HG03060 (cell line): Measurements from ENCODE around the gene DNLZ.
A peak's percentile ranks its signal among the peaks of the same experiment; 100 is the strongest.

Source experiments
- ATAC-seq: cut with Tn5 transposase; IDR thresholded peaks from one replicate; pipeline ENCODE4 v1.9.1; 2021; ENCODE audit warnings: low read depth, moderate number of reproducible peaks; ENCODE audit not compliant: unreplicated experiment

The DNLZ gene

DNA sequence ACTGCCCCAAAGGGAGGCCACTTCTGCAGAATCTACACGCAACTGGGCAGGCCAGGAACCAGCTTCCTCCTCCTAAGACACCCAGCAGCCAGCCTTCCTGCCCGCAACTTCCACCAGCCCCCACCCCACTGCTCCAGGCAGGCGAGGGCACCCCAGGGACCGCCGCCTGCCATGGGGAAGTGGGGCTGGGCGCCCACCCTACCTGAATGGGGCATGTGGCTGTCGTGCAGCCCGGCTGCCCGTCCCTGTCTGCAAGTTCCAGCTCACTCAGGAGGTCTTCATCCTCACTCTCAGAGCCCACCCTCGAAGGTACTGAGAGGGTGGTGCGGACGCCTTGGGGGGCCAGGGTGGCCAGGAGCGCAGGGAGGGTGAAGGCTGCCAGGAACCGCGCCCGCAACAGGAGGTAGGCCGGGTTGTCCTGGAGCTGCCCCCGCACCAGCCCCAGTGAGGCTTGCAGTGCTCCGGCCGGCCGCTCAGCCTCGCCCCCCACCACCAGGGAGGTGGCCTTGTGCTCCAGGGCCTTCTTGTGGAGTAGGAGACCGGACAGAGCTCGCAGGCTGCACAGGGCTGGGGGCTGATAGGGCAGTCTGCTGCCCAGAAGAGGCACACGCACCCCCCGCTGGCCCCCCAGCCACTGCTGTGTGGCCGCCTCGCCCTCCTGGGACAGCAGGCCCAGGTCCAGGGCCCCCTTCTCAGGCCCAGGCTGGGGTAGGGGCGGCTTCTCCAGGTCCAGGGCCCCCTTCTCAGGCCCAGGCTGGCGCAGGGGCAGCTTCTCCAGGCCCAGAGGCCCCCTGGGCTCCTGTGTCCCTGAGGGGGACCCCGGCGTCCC lies 14.0 kb upstream of the DNLZ start:
- ATAC-seq: no peak

DNA sequence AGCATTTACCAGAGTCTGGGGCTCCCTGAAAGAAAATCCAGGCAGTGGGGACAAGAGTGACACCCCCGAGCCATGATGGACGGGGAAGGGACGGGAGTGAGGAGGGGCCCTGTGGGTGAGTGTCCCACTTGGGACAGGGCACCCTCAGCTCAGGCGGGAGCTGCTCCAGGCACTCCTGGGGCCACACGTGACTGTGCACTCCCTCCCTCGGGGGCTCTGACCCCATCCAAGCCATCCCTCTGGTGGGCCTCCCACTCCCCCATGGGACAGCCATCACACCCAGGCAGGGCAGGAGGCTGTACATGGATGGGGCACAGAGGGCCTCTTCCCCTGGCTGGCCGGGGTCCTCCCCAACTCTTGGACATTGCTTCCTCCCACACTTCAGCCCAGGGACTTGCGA lies 12.9 kb upstream of the DNLZ start:
- ATAC-seq: no peak

DNA sequence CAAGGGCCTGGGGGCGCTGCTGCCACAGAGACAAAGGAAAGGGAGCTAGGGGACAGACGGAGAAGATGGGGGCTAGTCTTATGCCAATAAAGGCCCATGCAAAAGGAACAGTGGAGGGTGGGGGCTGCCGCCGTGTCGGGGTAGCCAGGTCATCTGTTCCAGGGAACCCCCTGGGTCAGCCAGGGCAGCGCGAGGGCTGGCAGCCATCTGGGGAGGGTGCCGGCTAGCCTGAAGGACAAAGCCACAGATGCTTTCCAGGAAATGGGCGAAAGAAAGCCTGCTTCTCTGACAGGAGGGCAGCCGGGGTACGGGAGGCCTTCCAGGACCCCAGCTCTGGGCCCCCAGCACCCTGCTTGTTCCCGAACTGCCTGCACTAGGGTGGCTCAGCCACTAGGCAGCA lies 11.6 kb upstream of the DNLZ start:
- no peak for ATAC-seq

DNA sequence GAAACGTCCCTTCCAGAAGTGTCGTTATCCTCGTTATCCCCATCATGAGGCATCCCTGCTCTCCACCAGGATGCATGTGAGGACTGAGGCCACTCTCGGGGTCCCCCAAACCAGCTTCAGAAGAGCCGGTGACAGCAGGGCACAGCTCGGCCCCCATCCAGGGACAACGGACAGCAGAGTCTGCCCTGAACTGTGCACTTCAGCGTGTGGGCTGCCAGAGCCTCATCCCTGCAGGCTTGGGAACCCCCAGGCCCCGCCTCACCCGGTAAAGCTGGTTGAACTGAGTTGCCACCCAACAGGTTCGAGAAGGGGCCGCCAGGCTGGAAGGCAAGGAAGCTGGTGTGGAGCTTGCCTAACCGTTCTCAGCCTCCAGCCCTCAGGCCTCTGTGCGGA lies 10.6 kb upstream of the DNLZ start:
- no peak for ATAC-seq

DNA sequence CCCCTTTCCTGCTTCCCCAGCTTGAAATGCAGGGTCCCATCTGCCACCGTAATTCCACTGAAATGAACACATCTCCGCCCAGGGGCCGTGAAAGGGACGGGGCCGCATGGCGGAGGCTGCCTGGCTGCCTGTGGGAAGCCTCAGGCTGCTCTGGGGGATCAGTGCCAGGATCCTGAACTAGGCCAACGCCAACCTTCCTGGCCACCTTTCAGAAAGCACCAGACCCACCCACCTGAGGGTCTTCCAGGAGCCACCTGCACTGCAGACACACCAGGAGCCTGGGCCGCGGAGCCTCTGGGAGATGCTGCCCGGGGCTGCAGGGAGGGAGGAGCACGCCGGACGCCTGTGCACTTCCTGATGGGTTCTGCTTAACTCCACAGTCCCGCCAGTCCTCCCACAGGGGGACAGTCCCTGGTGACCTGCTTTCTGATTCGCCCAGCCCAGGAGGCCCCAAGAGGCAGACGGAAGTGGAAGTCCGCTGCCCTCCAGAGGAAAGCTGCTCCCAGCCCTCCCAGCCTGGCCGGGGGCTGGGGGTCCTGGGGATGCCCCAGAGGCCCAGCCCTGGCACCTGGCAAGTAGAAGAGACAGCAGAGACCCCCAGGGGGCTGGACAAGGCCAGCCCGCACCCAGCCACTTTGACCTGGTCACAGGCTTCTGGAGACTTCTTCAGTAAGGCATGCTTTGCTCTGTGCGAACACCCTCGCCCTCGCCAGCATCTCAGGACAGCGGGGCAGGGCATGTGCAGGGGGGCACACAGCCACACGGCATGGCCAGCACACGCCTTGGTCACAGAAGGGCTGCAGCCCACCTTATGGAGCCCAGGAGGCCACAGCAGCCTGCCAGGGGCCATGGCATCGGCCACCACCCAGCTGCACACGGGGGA lies 10.0 kb upstream of the DNLZ start, which contains the start of gene CARD9:
TSS of gene CARD9 (minus strand) at position 370 of the 883 bp plus-strand sequence. CDS start 1,591 bp downstream, outside the sequence.
- ATAC-seq: no peak

DNA sequence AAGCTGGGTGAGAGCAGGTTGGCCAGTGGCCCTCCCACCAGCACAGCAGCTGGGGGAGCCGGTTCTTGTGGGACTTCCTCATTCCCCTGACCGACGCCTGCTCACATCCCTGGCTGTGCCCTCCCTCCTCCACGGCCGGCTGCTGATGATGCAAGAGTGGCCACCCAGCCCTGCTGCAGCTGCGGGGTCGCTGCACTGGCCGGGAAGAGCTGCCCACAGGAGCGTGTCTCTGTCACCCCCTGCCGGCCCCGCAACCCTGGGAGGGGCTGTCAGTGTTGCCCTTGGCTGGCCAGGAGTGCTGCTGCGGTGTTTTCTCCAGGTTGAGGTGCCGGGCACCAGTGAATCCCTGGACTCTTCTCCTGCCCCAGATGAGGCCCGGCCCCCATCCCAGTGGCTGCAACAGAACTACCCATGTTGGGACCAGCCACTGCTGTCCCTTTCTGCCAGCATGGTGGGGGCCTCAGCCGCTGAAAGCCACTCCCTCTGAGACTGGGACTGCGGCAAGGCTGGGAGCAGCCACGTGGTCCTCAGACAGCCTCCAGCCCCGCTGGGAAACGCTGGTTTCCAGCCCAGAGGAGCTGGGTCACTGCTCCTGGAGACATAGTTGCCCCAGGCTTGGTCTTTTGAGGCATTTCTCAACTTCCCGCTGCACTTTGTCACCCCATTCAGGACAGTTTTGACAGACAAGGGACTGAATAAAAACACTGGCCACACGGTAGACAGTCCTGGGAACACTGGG lies 9.2 kb upstream of the DNLZ start:
- ATAC-seq: no peak

DNA sequence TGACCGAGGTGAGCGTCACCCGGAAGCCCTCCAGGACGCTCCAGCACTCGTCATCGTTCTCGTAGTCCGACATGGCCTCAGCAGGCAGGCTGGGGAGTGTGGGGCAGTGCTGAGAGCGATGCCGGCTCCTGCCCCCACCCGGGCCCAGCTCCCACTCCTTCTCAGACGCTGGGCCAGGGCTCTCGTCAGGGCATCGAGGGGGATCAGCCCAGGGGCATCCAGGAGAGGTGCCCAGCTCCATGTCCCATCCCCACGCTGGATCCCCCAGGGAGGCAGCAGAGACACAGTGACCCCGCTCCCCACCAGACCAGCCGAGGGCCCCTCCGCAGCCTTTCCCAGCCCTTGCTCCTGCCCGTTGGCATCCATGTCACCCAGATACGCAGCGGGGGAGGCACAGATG lies 8.5 kb upstream of the DNLZ start:
- ATAC-seq: no peak

DNA sequence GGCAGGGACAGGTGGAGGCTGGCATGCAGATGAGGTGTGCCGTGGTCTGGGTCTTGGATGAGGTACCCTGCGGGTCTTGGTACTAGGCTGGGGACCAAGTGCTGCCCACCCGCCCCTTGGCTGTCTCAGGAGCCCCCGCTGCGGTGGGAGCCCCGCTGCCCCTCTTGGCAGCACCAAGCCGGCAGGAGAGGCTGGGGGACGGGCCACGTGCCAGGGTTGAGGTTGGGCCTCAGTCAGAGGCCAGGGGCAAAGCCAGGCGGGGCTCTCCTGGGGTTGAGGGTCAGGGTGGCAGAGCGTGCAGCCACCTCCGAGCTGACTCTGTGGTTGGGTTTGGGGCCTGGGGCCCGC lies 8.0 kb upstream of the DNLZ start:
- no peak for ATAC-seq

DNA sequence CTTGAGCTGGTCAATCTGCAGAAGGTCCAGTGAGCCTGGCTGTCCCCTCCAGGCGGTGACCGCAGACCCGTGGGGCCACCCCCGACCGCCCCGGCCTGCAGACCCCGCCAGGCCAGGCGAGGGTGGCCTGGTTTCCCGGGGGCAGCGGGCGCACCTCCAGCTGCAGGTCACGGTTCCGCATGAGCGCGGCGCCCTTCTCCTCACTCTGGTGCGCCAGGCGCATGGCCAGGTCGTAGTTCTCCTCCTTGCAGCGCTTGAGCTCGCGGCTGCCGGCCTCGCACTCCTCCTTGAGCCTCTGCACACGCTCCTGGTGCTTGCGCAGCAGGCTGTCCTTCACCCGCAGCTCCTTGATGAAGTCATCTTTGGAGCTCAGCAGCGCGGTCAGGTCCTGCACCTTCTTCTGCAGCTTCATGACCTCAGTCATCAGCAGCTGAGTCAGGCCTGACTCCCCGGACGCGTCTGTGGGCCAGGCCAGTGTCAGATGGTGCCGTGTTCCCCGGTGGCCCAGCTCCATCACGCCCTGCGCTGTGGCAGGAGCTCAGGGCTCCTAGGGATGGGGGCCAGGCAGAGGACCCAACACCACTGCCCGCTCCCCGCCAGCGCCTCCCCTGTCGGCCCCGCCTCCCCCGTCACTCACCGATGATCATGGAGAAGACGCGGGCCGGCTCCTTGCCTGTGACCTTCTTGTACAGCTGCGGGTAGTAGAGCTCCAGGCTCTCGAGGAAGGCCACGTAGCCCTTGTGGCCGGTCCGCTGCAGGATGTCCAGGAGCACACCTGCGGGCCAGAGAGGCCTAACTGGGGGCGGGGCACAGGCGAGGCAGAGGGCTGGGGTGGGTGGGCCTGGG lies 7.4 kb upstream of the DNLZ start:
- no peak for ATAC-seq

DNA sequence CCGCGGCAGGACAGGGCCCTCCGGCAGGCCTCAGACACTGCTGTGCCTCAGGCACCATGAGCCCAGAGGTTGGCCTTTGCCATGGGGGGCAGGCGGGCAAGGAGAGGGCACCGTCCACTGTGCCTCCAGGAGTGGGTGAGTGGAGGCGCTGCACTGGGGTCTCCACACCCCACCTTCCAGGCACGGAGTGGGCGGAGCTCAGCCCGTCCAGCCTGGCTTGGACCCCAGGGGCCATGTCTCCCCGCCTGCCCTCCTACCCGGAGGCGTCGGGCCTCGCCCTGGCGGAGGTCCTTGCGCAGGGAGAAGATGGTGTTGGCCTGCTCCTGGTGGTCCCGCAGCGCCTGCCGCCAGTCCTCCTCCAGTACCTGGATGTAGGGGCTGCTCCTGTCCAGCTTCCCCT lies 6.5 kb upstream of the DNLZ start:
- no peak for ATAC-seq

DNA sequence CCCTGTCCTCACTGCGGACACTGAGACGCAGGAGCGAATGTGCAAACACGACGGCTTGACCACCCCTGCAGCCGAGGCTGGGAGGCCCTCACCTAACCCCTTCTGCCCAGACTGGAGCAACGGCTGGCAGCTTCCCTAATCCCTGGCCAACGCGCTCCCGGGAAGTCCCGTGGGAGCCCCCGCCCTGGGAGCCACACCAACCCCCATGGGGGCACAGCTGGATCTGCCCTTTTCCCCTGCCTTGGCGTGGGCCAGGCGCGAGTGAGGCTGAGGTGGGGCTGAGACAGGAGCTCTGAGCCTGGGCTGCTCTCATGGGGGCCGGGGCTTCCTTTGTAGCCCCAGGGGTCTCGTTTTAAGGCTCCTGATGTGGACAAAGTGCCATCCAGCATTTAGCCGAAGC lies 4.6 kb upstream of the DNLZ start:
- no peak for ATAC-seq

DNA sequence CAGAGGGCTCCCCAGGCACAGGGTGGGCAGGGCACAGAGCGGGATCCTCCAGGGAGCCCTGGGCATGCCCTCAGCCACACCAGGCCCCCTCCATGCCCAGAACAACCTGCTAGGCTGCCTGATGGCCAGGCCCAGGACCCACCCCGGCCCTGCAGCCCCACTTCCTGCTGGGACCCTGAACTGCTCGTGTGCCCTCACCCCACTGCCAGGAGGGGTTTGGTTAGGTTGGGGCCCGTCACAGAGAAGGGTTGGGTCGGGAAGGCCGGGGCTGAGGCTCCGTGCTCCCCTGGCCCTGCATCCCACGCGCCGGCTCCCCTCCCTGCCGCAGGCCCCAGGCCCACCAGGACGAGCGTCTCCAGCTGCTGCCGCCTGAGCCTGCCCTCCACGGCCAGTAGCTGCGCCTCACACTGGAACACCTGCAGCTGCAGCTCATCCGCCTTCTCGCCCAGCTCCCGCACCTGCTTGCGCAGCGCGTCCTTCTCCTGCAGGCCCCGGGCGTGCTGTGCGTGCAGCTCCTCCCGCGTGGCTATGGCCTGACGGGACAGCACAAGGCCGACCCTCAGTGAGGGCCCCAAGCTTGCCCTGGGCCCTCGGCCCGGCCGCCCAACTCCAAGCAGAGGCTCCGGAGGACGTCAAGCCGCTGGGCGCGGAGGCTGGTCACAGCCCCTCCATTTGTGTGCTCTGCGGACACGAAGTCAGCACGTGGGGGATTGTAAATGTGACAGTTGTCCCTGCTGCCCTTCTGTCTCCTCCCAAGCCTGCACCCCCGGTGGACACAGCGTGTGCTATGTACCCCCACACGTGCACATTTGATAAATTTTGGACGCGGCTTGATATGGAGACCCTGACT lies 4.0 kb upstream of the DNLZ start:
- no peak for ATAC-seq

DNA sequence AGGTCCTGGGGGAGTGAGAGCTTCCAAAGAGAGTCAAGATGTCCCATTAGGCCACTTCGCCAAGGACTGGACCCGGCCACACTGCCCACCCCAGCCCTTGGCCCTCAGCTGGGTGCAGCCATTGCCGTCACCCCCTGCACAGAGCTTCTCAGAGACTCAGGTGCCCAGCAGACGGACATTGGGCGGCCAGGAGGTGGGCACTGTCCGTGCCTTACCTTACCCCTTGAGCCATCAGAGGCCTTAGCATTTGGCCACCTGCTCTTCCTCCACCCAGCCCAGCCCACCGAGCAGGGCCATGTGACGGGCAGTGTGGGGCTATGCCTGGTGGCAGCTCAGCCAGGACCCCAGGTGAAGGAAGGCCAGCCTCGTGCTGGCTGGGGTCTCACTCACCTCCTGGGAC lies 3.3 kb upstream of the DNLZ start:
- no peak for ATAC-seq

DNA sequence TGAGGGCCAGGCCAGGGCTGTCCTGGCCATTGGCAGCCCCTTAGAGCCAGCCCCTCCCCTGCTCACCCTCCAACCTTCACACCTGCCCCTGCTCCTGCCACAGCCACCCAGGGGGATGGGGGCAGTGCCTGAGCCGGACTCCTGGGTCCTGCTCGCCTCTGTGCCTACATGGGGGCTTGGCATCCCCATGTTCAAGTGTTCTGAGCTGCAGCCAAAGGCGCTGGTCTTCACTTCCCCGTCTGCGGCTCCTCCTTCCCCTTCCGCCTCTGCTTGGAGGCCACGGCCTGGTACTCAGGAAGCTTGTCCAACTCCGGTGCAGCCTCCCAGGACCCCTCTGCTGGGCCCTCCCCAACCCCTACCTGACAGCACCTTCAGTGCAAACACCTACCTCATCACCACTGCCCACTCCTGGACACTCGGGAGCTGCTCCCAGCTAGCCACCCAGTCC lies 2.3 kb upstream of the DNLZ start:
- ATAC-seq: no peak

DNA sequence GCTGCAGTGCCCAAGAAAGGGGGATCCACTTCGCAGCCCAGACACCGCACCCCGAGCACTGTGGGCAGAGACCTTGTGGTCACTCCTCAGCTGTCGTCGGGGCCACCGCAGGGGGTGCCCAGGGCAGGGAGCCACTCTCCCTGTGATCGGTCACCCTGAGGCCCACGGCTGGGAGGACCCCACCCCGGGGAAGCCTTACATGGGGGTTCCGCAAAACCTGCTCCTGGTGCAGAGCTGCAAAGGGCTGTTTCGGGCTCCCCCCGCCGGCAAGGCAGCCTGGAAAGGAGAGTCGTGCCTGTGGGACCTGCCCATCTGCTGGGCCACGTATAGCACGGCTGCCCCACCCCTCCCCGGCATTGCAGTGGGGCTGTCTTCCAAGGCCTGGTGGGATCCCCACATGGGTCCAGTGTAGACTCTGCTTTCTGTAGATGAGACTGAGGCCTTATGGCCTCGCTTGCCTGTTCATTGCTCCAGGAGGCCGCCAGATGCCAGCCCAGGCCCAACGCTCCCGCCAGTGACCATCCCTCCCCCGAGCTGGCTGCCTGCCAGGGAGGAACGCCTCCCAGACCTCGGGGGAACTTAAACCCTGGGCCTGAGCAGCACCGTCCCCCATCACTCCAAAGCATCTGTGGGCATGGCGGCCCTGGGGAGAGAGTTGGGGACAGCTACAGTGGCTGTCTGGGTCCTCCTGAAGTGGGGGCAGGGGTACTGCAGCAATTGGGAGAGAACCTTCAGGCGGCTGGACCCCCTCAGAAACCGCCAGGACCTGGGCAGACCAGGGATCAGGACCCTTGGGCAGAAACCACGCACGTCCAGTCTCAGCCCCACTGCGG lies 1.6 kb upstream of the DNLZ start:
- no peak for ATAC-seq

DNA sequence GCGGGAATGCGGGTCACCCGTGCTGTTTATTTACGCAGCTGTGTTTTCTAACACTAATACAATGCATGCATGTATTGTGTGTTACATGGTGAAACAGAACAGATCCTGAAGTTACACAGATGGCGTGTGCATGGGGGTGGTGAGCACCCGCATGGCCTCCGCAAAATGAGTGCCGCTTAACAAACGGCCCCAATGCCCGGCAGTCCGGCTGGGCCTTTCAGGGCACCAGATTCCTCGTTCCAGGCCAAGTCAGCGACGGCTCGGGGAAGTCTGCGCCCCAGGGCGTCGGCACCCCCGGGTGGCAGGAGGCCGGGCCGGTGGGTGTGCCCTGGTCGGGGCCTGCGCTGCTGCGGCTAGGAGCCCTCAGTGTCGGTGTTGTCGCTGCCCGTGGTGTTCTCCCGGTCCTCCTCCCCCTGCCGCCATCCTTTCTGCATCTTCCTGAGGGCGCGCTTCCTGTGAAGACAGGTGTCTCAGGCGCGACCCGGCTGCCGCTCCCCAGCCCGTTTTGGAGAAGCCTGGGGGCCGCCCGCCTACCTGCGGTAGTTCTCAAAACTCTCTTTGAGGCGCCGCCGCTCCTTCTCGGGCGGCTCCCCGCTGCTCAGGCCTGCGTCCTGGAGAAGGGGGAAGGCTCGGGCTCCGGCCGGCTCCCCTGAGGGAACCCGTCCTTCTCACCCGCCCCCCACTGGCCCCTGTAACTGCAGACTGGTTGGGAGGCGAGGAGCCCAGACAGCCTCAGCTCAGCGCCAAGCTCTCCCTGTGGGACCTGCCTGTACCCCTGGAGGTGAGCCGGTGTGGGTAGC lies 605 bp upstream of the DNLZ start:
- ATAC-seq: peak; percentile 3

DNA sequence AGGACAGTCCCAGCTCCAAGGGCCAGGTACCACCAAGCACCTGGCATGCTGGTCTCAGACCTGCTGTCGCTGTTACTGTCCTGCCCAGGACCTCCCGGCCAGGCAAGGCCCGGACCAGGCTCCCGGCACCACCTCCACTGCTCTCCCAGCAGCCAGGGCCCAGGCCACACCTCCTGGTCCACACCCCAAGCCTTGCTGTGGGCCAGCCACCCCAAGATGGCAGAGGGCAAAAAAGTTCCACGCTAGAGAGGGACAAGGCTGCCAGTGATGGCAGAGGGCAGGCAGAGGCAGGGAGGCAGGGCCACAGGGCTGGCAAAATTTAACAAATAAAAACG lies 1.1 kb downstream of the DNLZ start:
- no peak for ATAC-seq
